GOT3 (cell line): ENCODE measurements around the gene FES.
"Not testable (repeated sequence)": the region's sequence is repeated elsewhere in the genome, so short reads cannot be mapped to it uniquely, and the experiment has no call there.

Source experiments
- DNase-seq: peaks from one replicate; lab custom pipeline; 2025; ENCODE audit warnings: mixed read lengths; lab: John Stamatoyannopoulos, UW

The FES gene

GRCh38 chr15:90883976-90884718, at the start of gene FES:
TSS of gene FES (plus strand) at chr15:90884504. CDS start at chr15:90885046, 542 bp downstream.
- no peak for DNase-seq

GRCh38 chr15:90834626-90835025, 49.7 kb upstream of the FES start:
- DNase-seq: no peak

- DNase-seq: no peak
These were observed 47.9 kb upstream of the FES start for GRCh38 chr15:90836296-90836871.

GRCh38 chr15:90837094-90837493, 47.2 kb upstream of the FES start:
- no peak for DNase-seq

DNA sequence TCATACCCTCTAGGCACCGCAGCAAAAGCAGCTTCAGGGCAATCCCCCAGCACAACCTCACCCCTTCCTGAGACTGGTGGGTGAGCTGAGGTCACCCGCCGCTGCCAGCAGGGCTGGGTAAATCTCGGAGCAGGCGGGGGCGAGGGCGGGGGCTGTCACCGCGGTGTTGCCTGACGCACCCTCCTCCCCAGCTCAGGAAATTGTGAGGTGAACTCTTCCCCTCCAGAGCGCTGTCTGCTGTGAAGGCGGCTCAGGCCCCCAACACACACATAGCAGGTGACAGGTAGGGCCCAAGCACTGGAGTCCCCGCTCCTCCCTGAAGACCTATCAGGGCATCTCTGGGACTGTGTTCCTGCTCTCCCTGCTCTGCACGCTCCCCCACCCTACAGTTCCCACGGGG, 46.2 kb upstream of the FES start:
- no peak for DNase-seq

GRCh38 chr15:90838544-90838943, 45.8 kb upstream of the FES start:
- DNase-seq: no peak

DNA sequence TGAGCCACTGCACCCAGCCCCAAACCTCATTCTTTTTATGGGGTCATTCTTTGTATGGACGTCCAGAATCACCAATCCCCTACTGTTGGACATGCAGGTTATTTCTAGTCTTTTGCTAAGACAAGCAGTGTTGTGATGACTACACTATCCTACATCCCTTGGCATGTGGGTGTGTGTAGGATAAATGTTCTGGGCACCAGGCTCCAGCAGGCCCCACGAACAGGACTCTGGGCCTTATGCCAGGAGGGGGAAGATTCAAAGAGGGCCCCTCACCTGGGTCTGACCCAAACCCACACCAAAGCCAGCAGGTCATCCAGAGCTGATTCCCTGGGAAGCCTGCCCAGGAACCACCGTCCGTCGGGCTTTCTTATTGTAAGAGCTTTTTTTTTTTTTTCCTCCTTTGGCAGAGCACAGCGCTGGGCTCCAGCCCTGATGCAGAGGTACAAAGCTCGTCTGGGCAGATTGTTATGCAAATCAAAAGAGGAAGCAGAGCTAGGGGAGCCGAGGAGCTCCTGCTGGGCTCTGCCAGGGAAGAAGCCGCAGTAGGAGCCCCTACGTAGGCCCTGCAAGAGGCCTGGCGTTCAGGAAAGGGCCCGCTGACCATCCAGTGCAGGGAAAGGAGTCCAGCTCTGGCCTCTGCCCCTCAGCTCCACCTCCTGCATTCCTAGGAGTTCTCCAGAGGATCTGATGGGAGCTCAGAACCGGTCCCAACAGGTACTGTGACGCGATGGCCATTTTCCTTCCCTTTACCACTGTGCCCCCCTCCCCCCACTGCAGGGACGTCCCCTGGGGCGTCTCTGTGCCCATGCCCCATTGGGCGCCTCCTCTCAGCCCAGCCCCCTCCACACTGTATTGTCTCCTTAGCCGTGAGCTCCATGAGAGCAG, 44.9 kb upstream of the FES start:
- DNase-seq: no peak

GRCh38 chr15:90840157-90840855, 44.0 kb upstream of the FES start:
- DNase-seq: no peak

GRCh38 chr15:90840954-90841353, 43.4 kb upstream of the FES start:
- DNase-seq: no peak

DNA sequence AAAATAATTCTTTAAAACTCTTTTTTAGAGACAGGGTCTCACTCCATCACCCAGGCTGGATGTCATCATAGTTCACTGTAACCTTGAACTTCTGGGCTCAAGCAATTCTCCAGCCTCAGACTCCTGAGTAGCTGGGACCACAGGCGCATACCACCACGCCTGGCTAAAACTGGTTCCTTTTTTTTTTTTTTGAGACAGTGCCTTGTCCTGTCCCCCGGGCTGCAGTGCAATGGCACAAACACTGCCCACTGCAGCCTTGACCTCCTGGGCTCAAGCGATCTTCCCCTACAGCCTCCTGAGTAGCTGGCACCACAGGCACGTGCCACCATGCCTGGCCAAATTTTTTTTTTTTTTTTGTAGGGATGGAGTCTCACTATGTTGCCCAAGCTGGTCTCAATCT, 39.6 kb upstream of the FES start:
- no peak for DNase-seq

- DNase-seq: peak; percentile 47
These were observed 38.9 kb upstream of the FES start for GRCh38 chr15:90845201-90845949.

DNA sequence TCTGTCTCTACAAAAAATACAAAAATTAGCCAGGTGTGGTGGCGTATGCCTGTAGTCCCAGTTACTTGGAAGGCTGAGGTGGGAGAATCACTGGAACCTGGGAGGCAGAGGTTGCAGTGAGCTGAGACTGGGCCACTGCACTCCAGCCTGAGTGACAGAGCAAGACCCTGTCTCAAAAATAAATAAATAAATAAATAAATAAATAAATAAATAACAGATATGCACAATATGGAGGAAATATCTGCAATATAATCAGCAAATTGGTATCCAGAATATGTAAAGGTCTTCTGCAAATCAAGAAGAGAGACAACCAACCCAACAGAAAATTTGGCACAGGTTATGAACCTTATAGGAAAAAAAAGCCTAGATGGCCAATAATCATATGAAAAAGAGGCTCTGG, 34.9 kb upstream of the FES start:
- DNase-seq: not testable (repeated sequence)

- no peak for DNase-seq
These were observed 33.2 kb upstream of the FES start for GRCh38 chr15:90851114-90851513.

- DNase-seq: no peak
These were observed 32.4 kb upstream of the FES start for GRCh38 chr15:90851940-90852339.

GRCh38 chr15:90855139-90855538, 29.2 kb upstream of the FES start:
- DNase-seq: no peak

GRCh38 chr15:90857337-90857736, 27.0 kb upstream of the FES start:
- DNase-seq: no peak

- DNase-seq: no peak
These were observed 26.3 kb upstream of the FES start for GRCh38 chr15:90857883-90858443.

DNA sequence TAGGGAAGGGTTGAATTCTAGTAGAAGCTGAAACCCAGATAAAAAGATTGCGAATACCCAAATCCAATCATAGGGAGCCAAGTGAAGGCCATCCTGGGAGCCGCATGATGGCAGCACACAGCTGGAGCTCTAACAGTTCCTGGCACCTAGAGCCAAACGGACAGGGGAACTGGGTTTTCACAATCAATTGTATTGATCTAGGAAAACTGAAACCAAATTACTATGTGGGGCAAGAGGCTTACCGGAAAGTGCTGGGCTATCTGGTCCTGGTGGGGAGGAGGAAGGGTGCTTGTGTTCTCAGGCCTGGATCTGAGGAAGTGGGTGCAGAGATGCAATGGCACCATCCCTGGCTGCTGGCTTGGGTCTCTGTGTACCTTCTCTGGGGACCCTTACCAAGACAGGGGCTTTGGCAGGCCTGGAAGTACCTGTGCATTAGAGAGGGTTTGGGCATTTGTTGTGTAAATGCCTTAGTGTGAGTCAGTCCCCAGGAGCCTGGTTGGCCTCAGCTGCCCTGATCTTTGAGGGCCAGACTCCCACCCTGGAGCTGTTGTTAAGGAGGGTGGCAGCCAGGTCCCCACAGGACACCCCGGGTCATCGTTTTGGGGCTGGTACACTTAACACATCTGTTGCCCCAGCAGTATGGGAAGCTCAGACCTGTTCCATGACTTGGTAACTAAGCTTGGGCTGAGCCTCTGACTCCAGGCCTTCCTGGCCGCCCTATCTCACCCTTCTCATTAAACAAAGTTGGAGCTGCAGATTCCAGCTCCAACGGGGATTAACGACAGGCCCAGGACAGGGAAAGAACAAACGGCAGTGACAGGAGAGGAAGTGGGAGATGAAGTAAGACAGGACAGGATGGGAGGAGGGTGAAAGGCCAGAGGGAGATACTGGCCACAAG, 24.8 kb upstream of the FES start:
- no peak for DNase-seq

DNA sequence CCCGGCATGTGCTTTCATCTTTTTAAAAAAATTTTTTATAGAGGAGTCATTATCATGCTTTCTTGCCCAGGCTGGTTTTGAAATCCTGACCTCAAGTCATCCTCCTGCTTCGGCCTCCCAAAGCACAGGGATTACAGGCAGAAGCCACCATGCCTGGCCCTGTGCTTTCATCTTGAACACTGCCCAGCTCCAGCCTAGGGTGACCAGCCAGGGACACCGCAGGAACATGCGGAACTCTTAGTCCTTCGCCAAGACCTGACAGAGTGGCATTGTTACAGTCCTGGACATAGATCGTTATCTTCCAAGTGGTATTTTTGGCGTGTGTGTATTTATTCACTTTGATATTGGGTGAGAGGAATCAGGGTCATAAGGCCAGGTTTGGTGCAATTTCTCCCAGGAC, 23.9 kb upstream of the FES start:
- no peak for DNase-seq
